IMR-90 (cell line): ENCODE data around the gene TNNT1. TPM values are rescaled to one million over a fixed set of nuclear protein-coding genes. Genes with fewer than 3 reads are reported as not detected.

Source experiments
- ATAC-seq: fragments of 200-7000 bp; cut with Tn5 transposase; 2 replicates; pipeline ENCODE4 v1.9.1; 2020; ENCODE audit warnings: low read depth, mild to moderate bottlenecking, moderate library complexity
- BruUV-seq: library from RNA; stranded (reverse); fragments of 400-500 nt; replicated peaks from 2 replicates; lab custom pipeline; 2021; lab: Mats Ljungman, UMichigan
- CTCF ChIA-PET: fragments of 300-600 bp; formaldehyde crosslinking; extraction: SDS; loops from one replicate; lab custom pipeline; 2021; ENCODE audit warnings: antibody characterized with exemption; lab: Yijun Ruan, JAX
- POLR2A ChIA-PET: fragments of 300-600 bp; sonication (Branson Sonifier 250); formaldehyde crosslinking; loops from one replicate; lab custom pipeline; 2022; ENCODE audit warnings: antibody characterized with exemption; ENCODE audit not compliant: unreplicated experiment; lab: Charles Lee
- DNase-seq: peaks from one replicate; pipeline ENCODE4 v3.0.0; 2013
- H2AFZ ChIP-seq: replicated peaks from 2 replicates; pipeline ENCODE3; 2013; ENCODE audit warnings: low read length, mild to moderate bottlenecking; ENCODE audit not compliant: poor library complexity
- H2AK5ac ChIP-seq: 2 replicates; pipeline ENCODE4 v1.6.1; 2013; ENCODE audit warnings: low read depth, low read length, inconsistent platforms
- H2AK9ac ChIP-seq: replicated peaks from 2 replicates; pipeline ENCODE3; 2013; ENCODE audit warnings: mild to moderate bottlenecking, low read depth, low read length, moderate library complexity; ENCODE audit not compliant: poor library complexity
- H2BK120ac ChIP-seq: 2 replicates; pipeline ENCODE4 v1.6.1; 2013; ENCODE audit warnings: low read depth, low read length, inconsistent platforms
- H2BK15ac ChIP-seq: 3 replicates; pipeline ENCODE4 v1.6.1; 2013; ENCODE audit warnings: low read depth, low read length, inconsistent platforms
- H2BK20ac ChIP-seq: 2 replicates; pipeline ENCODE4 v1.6.1; 2013; ENCODE audit warnings: low read depth, mild to moderate bottlenecking, inconsistent platforms, low read length, moderate library complexity
- H2BK5ac ChIP-seq: 2 replicates; pipeline ENCODE4 v1.6.1; 2013; ENCODE audit warnings: mild to moderate bottlenecking, low read depth, low read length, inconsistent platforms; ENCODE audit not compliant: poor library complexity, severe bottlenecking
- H3K14ac ChIP-seq: replicated peaks from 2 replicates; pipeline ENCODE4 v1.6.1; 2013; ENCODE audit warnings: low read depth, low read length, inconsistent platforms
- H3K18ac ChIP-seq: 2 replicates; pipeline ENCODE4 v1.6.1; 2013; ENCODE audit warnings: low read depth, low read length, control low read depth
- H3K23ac ChIP-seq: 2 replicates; pipeline ENCODE4 v1.6.1; 2013; ENCODE audit warnings: low read depth, low read length, inconsistent platforms
- H3K27ac ChIP-seq: 2 replicates; pipeline ENCODE4 v1.5.1; 2013; ENCODE audit warnings: mild to moderate bottlenecking, control low read depth, low read length; ENCODE audit not compliant: insufficient read depth
- H3K27me3 ChIP-seq: 2 replicates; pipeline ENCODE4 v1.6.1; 2013; ENCODE audit warnings: low read length; ENCODE audit not compliant: control insufficient read depth, insufficient read depth
- H3K36me3 ChIP-seq: 2 replicates; pipeline ENCODE4 v1.6.1; 2013; ENCODE audit warnings: low read length, mixed read lengths; ENCODE audit not compliant: control insufficient read depth, insufficient read depth
- H3K4ac ChIP-seq: 2 replicates; pipeline ENCODE4 v1.6.1; 2013; ENCODE audit warnings: low read depth, low read length, inconsistent platforms
- H3K4me1 ChIP-seq: 2 replicates; pipeline ENCODE4 v1.6.1; 2013; ENCODE audit warnings: low read length, mixed read lengths; ENCODE audit not compliant: control insufficient read depth, insufficient read depth
- H3K4me2 ChIP-seq: 2 replicates; pipeline ENCODE4 v1.6.1; 2013; ENCODE audit warnings: low read depth, mild to moderate bottlenecking, control low read depth, low read length, moderate library complexity
- H3K4me3 ChIP-seq: 2 replicates; pipeline ENCODE4 v1.5.1; 2013; ENCODE audit warnings: low read depth, mild to moderate bottlenecking, control low read depth, low read length, moderate library complexity; ENCODE audit not compliant: insufficient read depth
- H3K56ac ChIP-seq: 2 replicates; pipeline ENCODE4 v1.6.1; 2013; ENCODE audit warnings: low read length, inconsistent platforms; ENCODE audit not compliant: insufficient read depth; ENCODE audit errors: extremely low read depth
- H3K79me1 ChIP-seq, 2 experiments: 2 replicates each; pipeline ENCODE4 v1.6.1; 2013; ENCODE audit warnings: low read length in 2 of 2, inconsistent platforms in 1 of 2, low read depth in 1 of 2
- H3K9ac ChIP-seq: 2 replicates; pipeline ENCODE4 v1.6.1; 2013; ENCODE audit warnings: low read depth, low read length, control low read depth
- H3K9me1 ChIP-seq: 2 replicates; pipeline ENCODE4 v1.6.1; 2013; ENCODE audit warnings: low read length, inconsistent platforms; ENCODE audit not compliant: insufficient read depth
- H3K9me3 ChIP-seq: 2 replicates; pipeline ENCODE4 v1.6.1; 2013; ENCODE audit warnings: low read length; ENCODE audit not compliant: control insufficient read depth, insufficient read depth
- H4K20me1 ChIP-seq: 2 replicates; pipeline ENCODE4 v1.6.1; 2013; ENCODE audit warnings: low read length, inconsistent platforms; ENCODE audit not compliant: insufficient read depth
- H4K5ac ChIP-seq: 2 replicates; pipeline ENCODE4 v1.6.1; 2013; ENCODE audit warnings: mild to moderate bottlenecking, low read depth, low read length, control low read depth
- H4K8ac ChIP-seq, 2 experiments: 2 replicates each; pipeline ENCODE4 v1.6.1; 2013; ENCODE audit warnings: low read depth in 2 of 2, low read length in 2 of 2, control low read depth in 1 of 2, inconsistent platforms in 1 of 2
- H4K91ac ChIP-seq: 2 replicates; pipeline ENCODE4 v1.6.1; 2013; ENCODE audit warnings: low read depth, low read length, inconsistent platforms; ENCODE audit not compliant: insufficient read depth
- BHLHE40 ChIP-seq: fragments of 150-350 bp; IDR thresholded peaks from 2 replicates; pipeline ENCODE4 v1.6.1; 2016; ENCODE audit warnings: mild to moderate bottlenecking, low read depth, low read length
- CEBPB ChIP-seq: IDR thresholded peaks from 2 replicates; pipeline ENCODE4 v1.6.1; 2012; ENCODE audit warnings: low read depth, low read length, improper control_type of control experiment
- CHD1 ChIP-seq: IDR thresholded peaks from 2 replicates; pipeline ENCODE4 v1.6.1; 2012; ENCODE audit warnings: low read depth, low read length, improper control_type of control experiment
- ELK1 ChIP-seq: fragments of 150-350 bp; IDR thresholded peaks from 2 replicates; pipeline ENCODE4 v1.6.1; 2016; ENCODE audit warnings: low read depth, mild to moderate bottlenecking, low read length, moderate library complexity, borderline replicate concordance
- FOS ChIP-seq: fragments of 150-350 bp; IDR thresholded peaks from 2 replicates; pipeline ENCODE4 v1.6.1; 2016; ENCODE audit warnings: low read depth, low read length
- MAFK ChIP-seq: IDR thresholded peaks from 2 replicates; pipeline ENCODE4 v1.6.1; 2012; ENCODE audit warnings: low read depth, low read length, improper control_type of control experiment
- MAZ ChIP-seq: IDR thresholded peaks from 2 replicates; pipeline ENCODE4 v1.6.1; 2012; ENCODE audit warnings: low read depth, mild to moderate bottlenecking, low read length, improper control_type of control experiment, moderate library complexity, borderline replicate concordance
- MXI1 ChIP-seq: IDR thresholded peaks from 2 replicates; pipeline ENCODE4 v1.6.1; 2012; ENCODE audit warnings: low read depth, mild to moderate bottlenecking, low read length, moderate library complexity, borderline replicate concordance
- NFE2L2 ChIP-seq: fragments of 150-350 bp; IDR thresholded peaks from 2 replicates; pipeline ENCODE4 v1.6.1; 2016; ENCODE audit warnings: low read depth, mild to moderate bottlenecking, low read length
- POLR2A ChIP-seq: IDR thresholded peaks from 2 replicates; pipeline ENCODE4 v1.6.1; 2012; ENCODE audit warnings: mild to moderate bottlenecking, low read depth, low read length
- RAD21 ChIP-seq: IDR thresholded peaks from 2 replicates; pipeline ENCODE4 v1.6.1; 2012; ENCODE audit warnings: low read length, improper control_type of control experiment
- RCOR1 ChIP-seq: IDR thresholded peaks from 2 replicates; pipeline ENCODE4 v1.6.1; 2012; ENCODE audit warnings: mild to moderate bottlenecking, low read length, improper control_type of control experiment; ENCODE audit not compliant: insufficient replicate concordance
- SMC3 ChIP-seq: fragments of 150-350 bp; IDR thresholded peaks from 2 replicates; pipeline ENCODE4 v1.6.1; 2016; ENCODE audit warnings: low read depth, mild to moderate bottlenecking, antibody characterized with exemption, low read length, moderate library complexity
- WGBS, 2 experiments: methylation state at CpG; one replicate each; pipeline versions ENCODE4 v1.1.5 to v1.1.7; 2013; ENCODE audit warnings: missing lambda C conversion rate in 2 of 2; ENCODE audit not compliant: insufficient read length in 1 of 2; ENCODE audit errors: extremely low coverage in 2 of 2; 5-methylcytosine and 5-hydroxymethylcytosine counted together
- dilution Hi-C: fragments of 300-500 bp; cut with HindIII; formaldehyde crosslinking; loops from one replicate; pipeline ENCODE4 v1.14.3; 2018; ENCODE audit warnings: low sequenced_read_pairs; ENCODE audit not compliant: unreplicated experiment
- in situ Hi-C: fragments of 300-500 bp; cut with MboI; formaldehyde crosslinking; loops from 3 replicates; pipeline ENCODE4 v1.14.3; 2019; ENCODE audit warnings: low sequenced_read_pairs, inconsistent platforms, mixed read lengths
- intact Hi-C: fragments of 100-400 bp; cut with micrococcal nuclease; formaldehyde crosslinking; loops from 2 replicates; pipeline ENCODE4 v1.10.0; 2022
- polyA plus RNA-seq, 3 experiments: library from polyadenylated mRNA; depleted of rRNA; stranded (reverse); fragments of >200 nt; gene quantifications; 2 replicates each; pipeline ENCODE4 v1.2.3, GENCODE V29; 2012; ENCODE audit warnings: low replicate concordance in 1 of 3
- total RNA-seq: library from RNA; depleted of rRNA; stranded (reverse); fragments of >200 nt; gene quantifications from 2 replicates; pipeline ENCODE4 v1.2.3, GENCODE V29; 2012
- TF ChIP-seq, protein P1 (sequence below): fragments of 150-350 bp; IDR thresholded peaks from 2 replicates; pipeline ENCODE4 v1.6.1; 2017; ENCODE audit warnings: mild to moderate bottlenecking, antibody characterized with exemption, low read length, low read depth
- TF ChIP-seq, protein P2 (sequence below): conservative IDR thresholded peaks from 2 replicates; pipeline ENCODE4 v1.5.1; 2012; ENCODE audit warnings: mild to moderate bottlenecking, low read depth, low read length, improper control_type of control experiment

TNNT1 gene
- total and polyA plus RNA-seq, 2 of the 4 experiments (the other 2 are of a cell fraction) = 1.3 to 2.6 TPM

- ChIA-PET POLR2A (no interaction called here), CTCF (no interaction called here)
- ATAC-seq (peak; percentile 74), DNase-seq (peak; percentile 44)
- Histone ChIP-seq H2BK120ac (no peak overlapping the region), H3K36me3 (no peaks in the 10 kb centered on the region), H3K4me3 (no peak overlapping the region), H2AFZ (peak overlapping the region; percentile 72), H3K4me2 (peak overlapping the region; percentile 7; the same call in 1 of the 2 replicates), H4K91ac (no peak overlapping the region), H3K27me3 (peaks cover 31% of the 10 kb centered on the region), H3K9me3 (no peaks in the 10 kb centered on the region), H3K27ac (no peak overlapping the region), H3K79me1 (no peaks in the 10 kb centered on the region), H3K4me1 (peaks cover 2% of the 10 kb centered on the region; the same call in 1 of the 2 replicates), H3K23ac (no peak overlapping the region), H2BK20ac (no peak overlapping the region), H3K56ac (no peak overlapping the region), H3K9me1 (no peaks in the 10 kb centered on the region), H2AK5ac (no peak overlapping the region), H2BK15ac (no peak overlapping the region), H4K5ac (no peak overlapping the region), H3K9ac (no peak overlapping the region), H3K14ac (no peak overlapping the region), H3K4ac (no peak overlapping the region), H2AK9ac (no peak overlapping the region), H3K18ac (no peak overlapping the region), H4K8ac (no peak overlapping the region), H4K20me1 (no peaks in the 10 kb centered on the region), H2BK5ac (no peak overlapping the region)
- WGBS, 2 experiments = 9% methylated on average over 11 of the region's 52 CpGs; no CpG with 5 or more reads in 1 of the 2 experiments
- dilution Hi-C loops (no loop called here), intact Hi-C loops (no loop called here), in situ Hi-C loops (no loop called here)
- BruUV-seq = no TSS peak
- TF ChIP-seq RCOR1 = no peak
- no peak for TF ChIP-seq CEBPB
- TF ChIP-seq, protein P1, sequence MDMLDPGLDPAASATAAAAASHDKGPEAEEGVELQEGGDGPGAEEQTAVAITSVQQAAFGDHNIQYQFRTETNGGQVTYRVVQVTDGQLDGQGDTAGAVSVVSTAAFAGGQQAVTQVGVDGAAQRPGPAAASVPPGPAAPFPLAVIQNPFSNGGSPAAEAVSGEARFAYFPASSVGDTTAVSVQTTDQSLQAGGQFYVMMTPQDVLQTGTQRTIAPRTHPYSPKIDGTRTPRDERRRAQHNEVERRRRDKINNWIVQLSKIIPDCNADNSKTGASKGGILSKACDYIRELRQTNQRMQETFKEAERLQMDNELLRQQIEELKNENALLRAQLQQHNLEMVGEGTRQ = no peak
- no peak for TF ChIP-seq MAFK
- no peak for TF ChIP-seq MAZ
- no peak for TF ChIP-seq SMC3
- no peak for TF ChIP-seq CHD1
- TF ChIP-seq POLR2A = no peak
- TF ChIP-seq FOS = no peak
- TF ChIP-seq RAD21 = no peak
- TF ChIP-seq BHLHE40 = no peak
- TF ChIP-seq ELK1 = no peak
- TF ChIP-seq, protein P2, sequence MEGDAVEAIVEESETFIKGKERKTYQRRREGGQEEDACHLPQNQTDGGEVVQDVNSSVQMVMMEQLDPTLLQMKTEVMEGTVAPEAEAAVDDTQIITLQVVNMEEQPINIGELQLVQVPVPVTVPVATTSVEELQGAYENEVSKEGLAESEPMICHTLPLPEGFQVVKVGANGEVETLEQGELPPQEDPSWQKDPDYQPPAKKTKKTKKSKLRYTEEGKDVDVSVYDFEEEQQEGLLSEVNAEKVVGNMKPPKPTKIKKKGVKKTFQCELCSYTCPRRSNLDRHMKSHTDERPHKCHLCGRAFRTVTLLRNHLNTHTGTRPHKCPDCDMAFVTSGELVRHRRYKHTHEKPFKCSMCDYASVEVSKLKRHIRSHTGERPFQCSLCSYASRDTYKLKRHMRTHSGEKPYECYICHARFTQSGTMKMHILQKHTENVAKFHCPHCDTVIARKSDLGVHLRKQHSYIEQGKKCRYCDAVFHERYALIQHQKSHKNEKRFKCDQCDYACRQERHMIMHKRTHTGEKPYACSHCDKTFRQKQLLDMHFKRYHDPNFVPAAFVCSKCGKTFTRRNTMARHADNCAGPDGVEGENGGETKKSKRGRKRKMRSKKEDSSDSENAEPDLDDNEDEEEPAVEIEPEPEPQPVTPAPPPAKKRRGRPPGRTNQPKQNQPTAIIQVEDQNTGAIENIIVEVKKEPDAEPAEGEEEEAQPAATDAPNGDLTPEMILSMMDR = no peak
- TF ChIP-seq MXI1 = no peak
- no peak for TF ChIP-seq NFE2L2
Observed at GRCh38 chr19:55156202-55157063, 7.4 kb upstream of the TNNT1 start.
